ENCODE data around the gene TMEM266.

Gene TMEM266

DNA sequence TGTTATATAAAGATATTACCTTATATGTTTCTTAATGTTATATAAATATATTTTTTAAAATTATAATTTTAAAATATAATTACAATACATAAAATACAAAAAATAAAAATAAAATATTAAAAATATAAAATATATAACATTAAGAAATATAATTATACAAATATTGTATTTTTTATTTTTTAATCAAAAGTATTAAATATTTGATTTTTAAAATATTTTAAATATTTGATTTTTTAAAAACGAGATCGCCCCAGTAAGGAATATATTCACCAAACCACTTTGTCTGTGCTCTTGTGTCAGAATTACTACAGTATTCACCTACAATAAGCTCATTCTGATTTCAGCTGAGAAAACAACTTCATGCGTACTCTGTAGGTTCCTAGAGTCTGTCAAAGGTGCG lies 162.4 kb downstream of the TMEM266 start:
- no peak for DNase-seq (ENCODE audit: extremely low read depth, low read depth)
- H3K4me3 ChIP-seq (replicated peaks; ENCODE audit: low read depth, low read length) = no peak overlapping the region
- TF ChIP-seq, protein P1, sequence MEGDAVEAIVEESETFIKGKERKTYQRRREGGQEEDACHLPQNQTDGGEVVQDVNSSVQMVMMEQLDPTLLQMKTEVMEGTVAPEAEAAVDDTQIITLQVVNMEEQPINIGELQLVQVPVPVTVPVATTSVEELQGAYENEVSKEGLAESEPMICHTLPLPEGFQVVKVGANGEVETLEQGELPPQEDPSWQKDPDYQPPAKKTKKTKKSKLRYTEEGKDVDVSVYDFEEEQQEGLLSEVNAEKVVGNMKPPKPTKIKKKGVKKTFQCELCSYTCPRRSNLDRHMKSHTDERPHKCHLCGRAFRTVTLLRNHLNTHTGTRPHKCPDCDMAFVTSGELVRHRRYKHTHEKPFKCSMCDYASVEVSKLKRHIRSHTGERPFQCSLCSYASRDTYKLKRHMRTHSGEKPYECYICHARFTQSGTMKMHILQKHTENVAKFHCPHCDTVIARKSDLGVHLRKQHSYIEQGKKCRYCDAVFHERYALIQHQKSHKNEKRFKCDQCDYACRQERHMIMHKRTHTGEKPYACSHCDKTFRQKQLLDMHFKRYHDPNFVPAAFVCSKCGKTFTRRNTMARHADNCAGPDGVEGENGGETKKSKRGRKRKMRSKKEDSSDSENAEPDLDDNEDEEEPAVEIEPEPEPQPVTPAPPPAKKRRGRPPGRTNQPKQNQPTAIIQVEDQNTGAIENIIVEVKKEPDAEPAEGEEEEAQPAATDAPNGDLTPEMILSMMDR (IDR thresholded peaks at IDR 0.05; ENCODE audit: low read depth, low read length, missing control alignments) = no peak

DNA sequence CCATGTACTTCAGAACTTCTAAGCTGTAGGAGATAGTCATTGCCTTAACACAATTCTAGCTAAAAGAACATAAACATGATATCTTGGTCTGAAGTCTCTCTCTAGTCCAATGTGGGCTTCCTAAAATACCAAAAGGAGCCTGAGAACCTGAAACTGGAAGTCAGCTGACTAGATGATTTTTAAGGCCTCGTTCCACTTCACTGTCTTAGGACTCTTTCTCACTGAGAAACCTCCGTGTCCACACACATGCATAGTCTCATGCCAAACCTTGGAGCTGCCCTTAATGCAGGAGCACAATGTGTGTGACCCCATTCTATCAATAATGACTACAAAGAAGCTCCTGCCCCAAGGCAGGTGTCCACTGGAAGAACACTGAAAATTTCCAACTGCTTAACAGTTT lies 163.7 kb downstream of the TMEM266 start:
- H3K4me3 ChIP-seq (replicated peaks; ENCODE audit: low read depth, low read length) = no peak overlapping the region
- no peak for DNase-seq (ENCODE audit: extremely low read depth, low read depth)
- TF ChIP-seq, protein P1 (IDR thresholded peaks at IDR 0.05; ENCODE audit: low read depth, low read length, missing control alignments) = no peak

DNA sequence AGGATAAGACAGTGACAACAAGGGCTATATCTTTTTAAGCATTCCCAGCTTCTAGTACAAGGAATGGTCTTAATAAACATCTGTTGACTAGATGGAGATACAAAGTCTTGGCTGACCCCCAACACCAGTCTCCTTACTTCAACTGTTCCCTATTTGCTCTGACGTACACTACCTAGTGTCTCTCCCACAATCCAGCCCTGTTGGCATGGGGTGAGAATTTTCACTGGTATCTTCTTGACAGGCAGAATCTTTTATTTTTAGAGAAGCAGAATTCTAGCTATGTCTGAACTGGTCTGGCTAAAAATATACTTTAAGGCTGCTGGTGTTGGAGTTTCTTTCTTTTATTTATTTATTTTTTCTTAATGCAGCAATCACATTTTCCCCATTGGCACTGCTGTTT lies 169.5 kb downstream of the TMEM266 start:
- TF ChIP-seq, protein P1 (IDR thresholded peaks at IDR 0.05; ENCODE audit: low read depth, low read length, missing control alignments) = no peak
- no peak for DNase-seq (ENCODE audit: extremely low read depth, low read depth)
- no peak overlapping the region for H3K4me3 ChIP-seq (replicated peaks; ENCODE audit: low read depth, low read length)

DNA sequence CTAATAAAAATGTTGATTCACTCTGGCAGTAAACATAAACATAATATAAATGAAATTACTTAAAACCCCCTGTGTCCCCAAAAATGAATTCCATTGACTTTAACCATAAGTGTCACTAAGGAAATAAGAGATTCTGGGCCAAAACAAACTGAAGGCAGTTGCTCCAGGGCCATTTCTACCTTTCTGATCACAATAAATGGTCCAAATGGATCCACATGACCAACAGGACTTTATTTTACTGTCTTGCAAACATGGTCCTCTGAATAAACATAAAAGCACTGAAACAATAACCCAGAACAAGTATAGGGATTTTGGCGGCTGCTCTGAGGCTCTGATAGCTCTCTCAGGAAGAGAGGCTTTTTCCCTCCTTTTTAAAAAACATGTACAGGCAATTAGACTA lies 174.1 kb downstream of the TMEM266 start:
- H3K4me3 ChIP-seq (replicated peaks; ENCODE audit: low read depth, low read length) = no peak overlapping the region
- no peak for DNase-seq (ENCODE audit: extremely low read depth, low read depth)
- TF ChIP-seq, protein P1 (IDR thresholded peaks at IDR 0.05; ENCODE audit: low read depth, low read length, missing control alignments) = no peak

DNA sequence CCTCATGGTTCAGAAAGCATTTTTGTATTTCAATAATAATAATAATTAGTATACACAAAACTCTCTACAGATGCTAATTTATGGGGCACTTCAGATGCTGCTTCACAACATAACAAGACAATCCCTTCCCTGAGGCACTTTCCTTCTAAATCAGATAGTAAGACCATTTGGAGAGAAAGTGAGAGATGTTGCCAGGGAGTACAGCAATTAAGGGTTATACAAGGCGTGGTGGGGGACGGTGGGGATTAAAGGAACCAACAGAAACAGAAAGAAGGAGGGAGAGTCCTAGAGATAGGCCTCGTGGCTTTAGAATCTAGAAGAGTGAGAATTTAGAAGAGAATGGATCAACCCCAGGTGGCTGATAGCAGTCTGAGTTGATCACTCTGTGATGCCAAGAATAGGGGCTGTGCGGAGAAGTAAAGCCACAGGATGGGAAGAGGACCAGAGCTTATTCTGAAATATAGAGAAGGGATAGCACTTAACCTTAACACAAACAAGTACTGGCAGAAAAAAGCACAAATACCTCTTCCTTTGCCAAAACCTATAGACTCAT lies 174.6 kb downstream of the TMEM266 start:
- H3K4me3 ChIP-seq (replicated peaks; ENCODE audit: low read depth, low read length) = no peak overlapping the region
- no peak for DNase-seq (ENCODE audit: extremely low read depth, low read depth)
- TF ChIP-seq, protein P1 (IDR thresholded peaks at IDR 0.05; ENCODE audit: low read depth, low read length, missing control alignments) = no peak

DNA sequence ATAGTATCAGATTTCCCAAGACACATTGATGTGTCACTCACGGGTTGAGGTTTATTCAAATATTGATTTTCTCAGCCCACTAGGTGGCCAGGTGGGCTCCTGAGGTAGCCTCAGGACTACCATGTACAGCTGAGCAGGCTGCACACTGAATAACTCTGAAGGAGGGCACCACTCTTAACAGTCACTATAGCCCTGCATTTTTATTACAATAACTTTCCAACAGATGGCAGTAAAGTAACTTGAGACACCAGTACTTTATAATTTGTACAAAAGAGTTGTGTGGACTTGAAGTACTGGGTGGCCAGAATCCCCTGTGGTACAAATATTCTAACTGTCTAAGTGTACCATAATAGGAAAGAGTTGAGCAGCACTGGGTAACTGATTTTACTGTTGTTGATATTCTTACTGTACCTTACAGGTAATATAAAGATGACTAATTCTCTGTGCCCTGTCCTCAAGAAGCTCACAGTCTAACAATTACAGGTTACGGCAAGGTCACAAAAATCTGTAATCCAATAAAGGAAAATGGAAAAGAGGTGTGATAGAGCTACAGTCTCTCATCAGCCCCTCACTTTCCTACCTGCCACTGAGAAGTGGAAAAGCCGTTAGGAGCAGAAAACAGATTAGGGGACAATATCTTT lies 175.5 kb downstream of the TMEM266 start:
- TF ChIP-seq, protein P1 (IDR thresholded peaks at IDR 0.05; ENCODE audit: low read depth, low read length, missing control alignments) = peak; percentile 30
- no peak overlapping the region for H3K4me3 ChIP-seq (replicated peaks; ENCODE audit: low read depth, low read length)
- DNase-seq (ENCODE audit: extremely low read depth, low read depth) = peak; percentile 29

DNA sequence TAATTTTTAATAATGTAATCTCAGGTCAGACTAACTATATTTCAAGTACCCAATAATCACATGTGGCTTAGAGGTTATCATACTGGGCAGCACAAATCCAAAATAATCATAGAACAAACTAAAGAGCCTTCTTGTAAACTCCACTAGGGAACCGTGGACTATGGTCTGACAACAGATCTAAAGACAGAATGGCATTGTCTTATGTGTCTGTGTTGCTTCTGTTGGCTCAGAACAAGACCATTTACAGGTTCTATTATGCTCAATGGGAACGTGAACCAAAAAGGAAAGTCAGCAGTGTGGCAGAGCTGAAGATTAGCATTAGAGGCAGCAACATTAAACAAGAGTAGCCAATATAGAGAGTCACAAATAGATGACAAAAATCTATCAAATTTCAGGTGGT lies 176.6 kb downstream of the TMEM266 start:
- no peak for DNase-seq (ENCODE audit: extremely low read depth, low read depth)
- no peak overlapping the region for H3K4me3 ChIP-seq (replicated peaks; ENCODE audit: low read depth, low read length)
- TF ChIP-seq, protein P1 (IDR thresholded peaks at IDR 0.05; ENCODE audit: low read depth, low read length, missing control alignments) = no peak

Data from HFF-Myc (cell line).